ENCODE measurements around the gene ABI3. TPM values are rescaled to one million over a fixed set of nuclear protein-coding genes. Genes with fewer than 3 reads are reported as not detected.

The ABI3 gene
- total RNA-seq, 1 donor from 2014 or later = not detected

GRCh38 chr17:49267912-49268311 is 57.4 kb downstream of the ABI3 start:
- no peaks in the 10 kb centered on the region for H3K27me3 ChIP-seq
- no peak for TF ChIP-seq EZH2 (IDR thresholded peaks at IDR 0.05)
- TF ChIP-seq EZH2phosphoT487 (IDR thresholded peaks at IDR 0.05) = no peak
- H3K9ac ChIP-seq = no peak overlapping the region
- Mint-ChIP-seq H3K4me1 (peaks cover 3% of the 10 kb centered on the region), H3K27ac (peak overlapping the region; percentile 53), H3K9me3 (no peaks in the 10 kb centered on the region), H3K4me3 (no peak overlapping the region), H3K27me3 (ENCODE audit: insufficient read depth, low read depth) (peaks cover 7% of the 10 kb centered on the region), H3K36me3 (no peaks in the 10 kb centered on the region)
- no peaks in the 10 kb centered on the region for H3F3A ChIP-seq (ENCODE audit: low read depth)
- no peak overlapping the region for H3K4me2 ChIP-seq
- no peaks in the 10 kb centered on the region for H3K9me3 ChIP-seq (ENCODE audit: low read depth)
- H2AFZ ChIP-seq (replicated peaks) = no peak overlapping the region
- H3K36me3 ChIP-seq = no peaks in the 10 kb centered on the region
- no peak overlapping the region for H3K27ac ChIP-seq
- no peaks in the 10 kb centered on the region for H4K20me1 ChIP-seq (ENCODE audit: low read depth)
- no peaks in the 10 kb centered on the region for H3K79me2 ChIP-seq (ENCODE audit: low read depth)
- H3K4me1 ChIP-seq = no peaks in the 10 kb centered on the region
- no peak for DNase-seq (ENCODE audit: low spot score)
- no peak overlapping the region for H3K4me3 ChIP-seq

- H3K9ac ChIP-seq = no peak overlapping the region
- H3K27me3 Mint-ChIP-seq (ENCODE audit: insufficient read depth, low read depth) = peaks cover 4% of the 10 kb centered on the region
- H3K36me3 ChIP-seq = no peaks in the 10 kb centered on the region
- H3K27ac Mint-ChIP-seq = no peak overlapping the region
- H3K4me2 ChIP-seq = no peak overlapping the region
- no peaks in the 10 kb centered on the region for H3K79me2 ChIP-seq (ENCODE audit: low read depth)
- no peak for DNase-seq (ENCODE audit: low spot score)
- peaks cover 3% of the 10 kb centered on the region for H3K4me1 Mint-ChIP-seq
- H3K27ac ChIP-seq = no peak overlapping the region
- H4K20me1 ChIP-seq (ENCODE audit: low read depth) = no peaks in the 10 kb centered on the region
- no peaks in the 10 kb centered on the region for H3K27me3 ChIP-seq
- H3K4me1 ChIP-seq = no peaks in the 10 kb centered on the region
- no peaks in the 10 kb centered on the region for H3K36me3 Mint-ChIP-seq
- no peak overlapping the region for H2AFZ ChIP-seq (replicated peaks)
- no peak for TF ChIP-seq CTCF (IDR thresholded peaks at IDR 0.05)
- no peak for TF ChIP-seq EZH2 (IDR thresholded peaks at IDR 0.05)
- no peak for TF ChIP-seq EZH2phosphoT487 (IDR thresholded peaks at IDR 0.05)
- H3K9me3 ChIP-seq (ENCODE audit: low read depth) = no peaks in the 10 kb centered on the region
- H3K9me3 Mint-ChIP-seq = no peaks in the 10 kb centered on the region
- no peak overlapping the region for H3K4me3 ChIP-seq
- H3F3A ChIP-seq (ENCODE audit: low read depth) = no peaks in the 10 kb centered on the region
- no peak overlapping the region for H3K4me3 Mint-ChIP-seq
Measured at GRCh38 chr17:49269356-49269755, 58.8 kb downstream of the ABI3 start.

Other genes starting within 250 kb of the ABI3 start
- not detected in 2 replicates for gene GIP, start 242.1 kb upstream of the ABI3 start, total RNA-seq (ENCODE audit: low replicate concordance)
- 129 and 137 TPM in 2 replicates for gene IGF2BP1, start 213.3 kb upstream of the ABI3 start, total RNA-seq (ENCODE audit: low replicate concordance)
- gene B4GALNT2, start 77.9 kb upstream of the ABI3 start, total RNA-seq (ENCODE audit: low replicate concordance) = not detected in 2 replicates
- not detected in 2 replicates for gene GNGT2, start 133 bp upstream of the ABI3 start, total RNA-seq (ENCODE audit: low replicate concordance)
- gene PHOSPHO1, start 20.1 kb downstream of the ABI3 start, total RNA-seq (ENCODE audit: low replicate concordance) = 0.06 TPM in 1 of 2 replicates, not detected in the other
- 45.6 and 55.7 TPM in 2 replicates for gene ZNF652, start 151.5 kb downstream of the ABI3 start, total RNA-seq (ENCODE audit: low replicate concordance)
- 126 and 168 TPM in 2 replicates for gene PHB1, start 204.2 kb downstream of the ABI3 start, total RNA-seq (ENCODE audit: low replicate concordance)